ENCODE data around the gene PLK1.

DNA sequence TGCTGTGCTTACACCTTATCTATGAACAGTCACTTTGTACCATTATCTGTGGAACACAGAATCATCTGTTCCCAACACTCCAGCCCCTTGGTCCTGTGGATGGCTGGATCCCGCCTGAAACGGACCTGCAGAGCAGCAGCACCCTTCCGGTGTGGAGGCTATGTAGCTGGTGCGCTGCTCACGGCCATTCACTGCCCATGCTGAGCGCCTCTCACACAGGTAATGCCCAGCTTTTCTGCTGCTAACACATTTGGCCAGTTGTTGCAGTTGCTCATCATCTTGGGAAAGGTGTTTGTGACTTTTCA lies 11.4 kb upstream of the PLK1 start:
- TF ChIP-seq TAF1 (IDR thresholded peaks at IDR 0.05; ENCODE audit: borderline replicate concordance, insufficient read depth, low read length) (no peak), SIN3A (IDR thresholded peaks at IDR 0.05; ENCODE audit: borderline replicate concordance, insufficient read depth, low read length) (no peak), POLR2AphosphoS5 (IDR thresholded peaks at IDR 0.05; ENCODE audit: low read depth, low read length) (no peak)

All from PFSK-1 (cell line).